Activated naive CD8-positive, alpha-beta T cell treated with anti-CD3 and anti-CD28 coated beads, Interleukin-2, amount 50 U/mL, for 24 hours (primary cell): Measurements from ENCODE around the gene RASA3.

ENCODE experiments used
- ATAC-seq: fragments of 150-1000 bp; cut with Tn5 transposase; one replicate; pipeline ENCODE4 v1.10.0; 2021
- DNase-seq: peaks from one replicate; pipeline ENCODE4 v3.0.0; 2021
- H3K27ac Mint-ChIP-seq: one replicate; pipeline ENCODE4 v1.8.0; 2021; ENCODE audit warnings: mild to moderate bottlenecking, mixed read lengths
- H3K27me3 Mint-ChIP-seq: one replicate; pipeline ENCODE4 v1.8.0; 2021; ENCODE audit warnings: mixed read lengths
- H3K36me3 Mint-ChIP-seq: one replicate; pipeline ENCODE4 v1.8.0; 2021; ENCODE audit warnings: low read depth, mixed read lengths
- H3K4me1 Mint-ChIP-seq: one replicate; pipeline ENCODE4 v1.8.0; 2021; ENCODE audit warnings: mixed read lengths
- H3K4me3 Mint-ChIP-seq: one replicate; pipeline ENCODE4 v1.8.0; 2021; ENCODE audit warnings: mild to moderate bottlenecking, moderate library complexity, mixed read lengths
- H3K9me3 Mint-ChIP-seq: one replicate; pipeline ENCODE4 v1.8.0; 2021; ENCODE audit warnings: mixed read lengths

Gene RASA3

DNA sequence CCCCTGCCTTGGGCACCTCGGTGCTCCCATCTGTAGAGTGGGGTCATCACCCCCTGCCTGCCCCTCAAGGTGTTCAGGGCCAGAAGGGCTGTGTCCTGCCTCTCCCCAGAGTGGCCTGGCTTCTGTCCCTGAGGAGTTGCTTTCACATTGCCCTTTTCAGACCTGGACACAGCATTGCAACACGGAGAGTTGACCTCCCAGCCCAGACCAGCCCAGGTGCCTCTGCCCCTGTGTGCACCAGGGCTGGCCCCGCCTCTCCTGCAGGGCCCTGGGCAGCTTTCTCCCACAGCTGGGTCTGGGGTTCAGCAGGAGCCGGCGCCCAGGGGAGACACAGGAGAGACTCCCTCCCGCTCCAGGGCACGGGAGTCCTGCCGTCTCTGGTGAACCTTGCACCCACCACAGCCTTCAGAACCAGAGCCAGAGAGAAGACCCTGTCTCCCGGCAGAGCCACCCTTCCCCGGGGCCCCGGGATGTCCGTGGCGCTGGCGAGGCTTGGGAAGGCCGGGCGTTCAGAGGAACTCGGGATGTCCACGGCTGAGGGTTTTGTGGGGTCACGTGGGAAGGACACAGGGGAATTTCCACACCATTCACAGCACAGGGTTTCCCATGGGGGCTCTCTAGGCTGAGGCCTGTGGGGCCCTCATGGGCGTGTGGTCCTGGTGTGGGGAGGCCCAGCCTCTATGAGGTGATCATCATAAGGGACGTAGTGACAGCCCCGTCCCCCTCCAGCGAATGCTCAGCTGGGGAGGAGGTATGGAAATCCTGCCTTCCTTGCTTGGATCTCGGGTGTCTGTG lies 181.8 kb downstream of the RASA3 start:
- ATAC-seq (peak; percentile 17), DNase-seq (no peak)
- Mint-ChIP-seq H3K36me3 (peaks cover 4% of the 10 kb centered on the region), H3K9me3 (no peaks in the 10 kb centered on the region), H3K4me1 (peaks cover 4% of the 10 kb centered on the region), H3K4me3 (no peak overlapping the region), H3K27ac (no peak overlapping the region), H3K27me3 (no peaks in the 10 kb centered on the region)

DNA sequence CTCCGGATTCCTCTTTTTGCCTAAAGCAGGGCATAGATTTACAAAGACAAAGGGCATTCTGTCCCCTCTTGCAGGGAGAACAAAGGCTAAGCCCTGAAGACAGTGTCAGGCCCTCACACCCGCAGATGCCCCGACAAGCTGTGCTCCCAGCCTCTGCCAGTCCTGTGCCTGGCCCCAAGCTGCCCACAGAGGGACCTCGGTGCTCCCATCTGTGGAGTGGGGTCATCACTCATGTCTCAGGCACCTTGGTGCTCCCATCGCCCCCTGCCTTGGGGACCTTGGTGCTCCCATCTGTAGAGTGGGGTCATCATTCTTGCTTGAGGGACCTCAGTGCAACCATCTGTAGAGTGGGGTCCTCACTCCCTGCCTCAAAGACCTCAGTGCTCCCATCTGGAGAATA lies 182.9 kb downstream of the RASA3 start:
- H3K4me1 Mint-ChIP-seq = peaks cover 4% of the 10 kb centered on the region
- DNase-seq (no peak), ATAC-seq (no peak)
- H3K4me3 Mint-ChIP-seq = no peak overlapping the region
- no peak overlapping the region for H3K27ac Mint-ChIP-seq
- no peaks in the 10 kb centered on the region for H3K27me3 Mint-ChIP-seq
- H3K9me3 Mint-ChIP-seq = no peaks in the 10 kb centered on the region
- peaks cover under 1% of the 10 kb centered on the region for H3K36me3 Mint-ChIP-seq

DNA sequence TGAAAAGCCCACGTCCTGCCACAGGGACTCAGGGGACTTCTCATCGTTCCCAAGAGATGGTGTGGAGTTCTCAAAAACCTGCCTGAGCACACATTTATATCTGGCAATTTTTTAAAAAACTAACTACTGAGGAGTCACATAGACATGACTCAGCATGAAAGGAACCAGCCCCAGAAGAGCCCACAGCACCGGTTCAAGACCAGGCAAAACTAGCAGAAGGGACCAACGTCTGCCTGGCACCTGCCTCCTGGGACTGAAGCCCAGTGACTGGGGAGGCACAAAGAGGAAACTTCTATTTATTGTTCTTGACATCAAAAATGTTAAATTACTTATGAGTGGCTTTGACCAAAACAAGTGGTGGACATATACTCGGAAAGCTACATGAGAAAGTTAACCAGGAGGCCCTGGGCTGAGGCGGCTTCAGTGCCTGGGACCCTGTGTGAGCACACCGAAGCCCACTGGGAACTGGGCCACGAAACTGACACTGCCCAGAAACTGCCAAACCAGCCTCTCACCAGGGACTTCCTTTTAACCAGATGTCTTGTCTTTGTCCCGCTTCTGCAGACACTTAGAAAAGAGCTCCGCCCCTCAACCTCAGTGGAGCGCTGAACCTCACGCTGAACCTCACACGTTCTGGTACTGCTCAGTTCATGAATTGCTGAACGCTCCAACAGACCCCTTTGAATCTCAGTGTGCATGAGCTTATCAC lies 184.2 kb downstream of the RASA3 start:
- no peak for DNase-seq
- Mint-ChIP-seq H3K4me1 (peaks cover 4% of the 10 kb centered on the region), H3K4me3 (no peak overlapping the region), H3K27me3 (no peaks in the 10 kb centered on the region), H3K36me3 (no peaks in the 10 kb centered on the region), H3K27ac (no peak overlapping the region), H3K9me3 (no peaks in the 10 kb centered on the region)
- no peak for ATAC-seq

DNA sequence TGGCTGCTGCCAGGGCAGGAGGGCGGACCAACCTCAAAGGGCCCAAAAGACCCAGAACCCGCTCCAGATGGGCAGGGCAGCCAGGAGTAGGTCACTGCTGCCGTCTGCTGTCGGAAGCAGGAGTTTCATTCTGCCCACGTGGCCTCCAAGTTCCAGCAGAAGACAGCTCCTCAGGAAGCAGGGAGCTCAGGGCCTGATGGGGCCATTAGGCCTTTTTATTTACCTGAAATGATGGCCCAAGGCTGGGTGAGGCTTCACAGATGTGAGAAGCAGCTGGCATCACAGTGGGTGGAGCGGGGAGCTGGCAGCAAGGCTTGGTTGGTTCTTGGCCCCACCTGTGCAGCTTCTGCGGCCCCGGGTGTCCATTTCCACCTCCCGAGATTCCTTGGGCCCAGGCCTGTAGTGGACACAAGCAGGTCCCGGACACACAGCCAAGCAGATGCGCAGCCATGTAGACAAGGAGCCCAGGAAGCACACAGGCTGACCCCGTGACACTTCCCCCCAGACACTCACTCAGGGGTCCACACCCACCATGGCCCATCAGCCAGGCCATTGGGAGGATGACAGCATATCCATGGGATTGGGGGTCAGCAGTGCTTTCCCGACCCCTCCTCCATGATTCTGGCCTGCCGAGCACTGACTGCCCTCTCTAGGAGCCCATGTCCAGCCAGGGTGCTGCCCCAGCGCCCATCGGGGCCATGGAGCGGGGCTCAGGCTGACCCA lies 185.0 kb downstream of the RASA3 start:
- Mint-ChIP-seq H3K27ac (no peak overlapping the region), H3K4me3 (no peak overlapping the region), H3K36me3 (no peaks in the 10 kb centered on the region), H3K9me3 (no peaks in the 10 kb centered on the region), H3K27me3 (no peaks in the 10 kb centered on the region), H3K4me1 (peaks cover 4% of the 10 kb centered on the region)
- ATAC-seq = no peak
- DNase-seq = no peak

DNA sequence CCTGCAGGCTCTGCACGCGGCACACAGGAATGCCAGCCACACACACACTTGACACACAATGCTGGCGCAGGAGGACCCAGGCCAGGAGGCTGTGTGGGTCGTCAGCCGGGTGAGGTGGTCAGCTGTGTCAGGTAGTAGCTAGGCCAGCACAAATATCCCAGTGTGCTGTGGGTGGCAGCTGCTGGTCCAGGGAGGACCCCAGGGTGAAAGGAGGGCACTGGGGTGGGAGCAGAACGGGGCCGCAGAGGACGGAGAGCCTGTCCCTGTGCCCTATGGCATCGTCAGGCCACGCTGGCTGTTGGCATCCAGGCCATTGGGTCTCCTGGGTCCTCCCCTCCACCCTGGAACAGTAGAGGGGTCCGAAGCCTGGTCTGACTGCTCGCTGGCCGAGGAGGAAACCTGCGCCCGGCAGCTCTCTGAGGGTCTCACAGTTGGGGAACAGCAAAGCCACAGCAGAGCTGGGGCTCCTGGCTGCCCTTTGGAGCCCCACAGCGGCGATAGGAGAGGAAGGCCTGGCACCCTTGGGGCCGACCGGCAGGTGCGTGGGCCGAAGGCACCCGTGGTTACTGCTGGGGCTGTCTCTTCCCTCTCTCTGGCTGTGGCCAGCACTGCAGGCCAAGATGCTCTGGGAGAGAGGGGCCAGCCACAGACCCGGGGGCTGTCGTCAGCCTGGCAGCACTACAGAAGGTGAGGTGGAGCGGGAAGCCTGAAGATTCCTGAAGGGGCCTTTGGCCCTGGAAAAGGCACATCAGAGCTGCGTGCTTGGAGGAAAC lies 185.8 kb downstream of the RASA3 start:
- ATAC-seq (no peak), DNase-seq (no peak)
- Mint-ChIP-seq H3K4me1 (peaks cover 4% of the 10 kb centered on the region), H3K4me3 (no peak overlapping the region), H3K27me3 (no peaks in the 10 kb centered on the region), H3K27ac (no peak overlapping the region), H3K9me3 (no peaks in the 10 kb centered on the region), H3K36me3 (no peaks in the 10 kb centered on the region)

DNA sequence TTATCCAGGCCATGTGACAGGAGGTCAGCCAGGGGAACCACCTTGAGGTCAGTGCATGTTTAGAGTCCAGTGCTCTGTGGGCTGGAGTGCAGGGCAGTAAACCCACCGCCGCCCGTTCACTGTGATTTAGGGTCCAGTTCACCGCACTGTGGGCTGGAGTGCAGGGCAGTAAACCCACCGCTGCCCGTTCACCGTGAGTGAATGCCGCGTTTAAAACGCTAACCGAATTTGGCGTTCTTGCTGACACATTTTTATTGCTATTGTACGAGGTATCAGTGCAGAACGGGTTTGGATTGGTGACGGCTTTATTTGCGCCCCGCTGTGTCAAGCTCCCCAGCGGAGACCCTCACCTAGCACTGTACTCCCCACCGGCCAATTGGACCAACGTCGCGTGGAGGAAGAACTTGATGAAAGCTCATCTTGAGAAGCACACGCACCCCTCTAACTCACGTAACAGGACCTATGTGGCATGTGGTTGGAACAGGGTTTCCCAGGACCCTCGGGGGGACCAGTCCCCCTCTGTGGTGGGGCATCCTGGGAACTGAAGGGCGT lies 186.5 kb downstream of the RASA3 start:
- Mint-ChIP-seq H3K4me1 (peaks cover 4% of the 10 kb centered on the region), H3K36me3 (no peaks in the 10 kb centered on the region), H3K27ac (no peak overlapping the region), H3K9me3 (no peaks in the 10 kb centered on the region), H3K4me3 (no peak overlapping the region), H3K27me3 (no peaks in the 10 kb centered on the region)
- ATAC-seq (no peak), DNase-seq (no peak)

DNA sequence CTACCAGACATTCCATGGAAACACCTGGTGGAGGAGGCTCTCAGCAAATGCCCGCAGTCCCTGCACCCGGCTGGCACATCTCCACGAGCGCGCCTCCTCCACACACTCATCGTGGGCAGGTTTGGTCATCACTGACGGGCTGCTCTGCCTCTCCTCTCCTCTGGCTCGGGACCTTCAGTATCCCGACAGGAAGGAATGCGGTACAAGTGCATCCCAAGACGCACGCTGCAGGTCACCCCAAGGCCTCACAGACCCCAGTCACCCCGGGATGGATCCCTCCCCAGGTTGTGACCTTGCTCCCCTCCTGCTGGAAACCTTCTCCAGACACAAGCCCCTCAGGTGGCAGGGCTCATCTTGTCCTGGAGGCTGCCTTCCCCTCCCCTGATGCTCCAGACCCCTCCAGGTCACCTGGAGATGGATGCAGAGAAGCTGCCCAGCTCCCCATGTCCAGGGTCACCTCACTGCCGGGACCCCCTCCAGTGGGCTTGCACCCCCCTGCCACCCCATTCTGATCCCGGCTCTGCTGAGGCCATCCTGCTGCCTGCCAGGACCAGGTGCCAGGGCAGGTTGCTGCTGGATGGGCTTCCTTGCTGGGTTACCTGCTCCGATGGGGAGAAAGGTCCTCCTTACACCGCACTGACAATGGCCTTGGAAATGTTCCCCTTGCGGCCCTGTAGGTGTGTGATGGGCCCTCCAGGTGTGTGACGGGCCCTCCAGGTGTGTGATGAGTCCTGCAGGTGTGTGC lies 188.4 kb downstream of the RASA3 start:
- DNase-seq = no peak
- Mint-ChIP-seq H3K27ac (no peak overlapping the region), H3K9me3 (no peaks in the 10 kb centered on the region), H3K4me3 (no peak overlapping the region), H3K4me1 (peaks cover 4% of the 10 kb centered on the region), H3K36me3 (no peaks in the 10 kb centered on the region), H3K27me3 (no peaks in the 10 kb centered on the region)
- peak; percentile 22 for ATAC-seq

DNA sequence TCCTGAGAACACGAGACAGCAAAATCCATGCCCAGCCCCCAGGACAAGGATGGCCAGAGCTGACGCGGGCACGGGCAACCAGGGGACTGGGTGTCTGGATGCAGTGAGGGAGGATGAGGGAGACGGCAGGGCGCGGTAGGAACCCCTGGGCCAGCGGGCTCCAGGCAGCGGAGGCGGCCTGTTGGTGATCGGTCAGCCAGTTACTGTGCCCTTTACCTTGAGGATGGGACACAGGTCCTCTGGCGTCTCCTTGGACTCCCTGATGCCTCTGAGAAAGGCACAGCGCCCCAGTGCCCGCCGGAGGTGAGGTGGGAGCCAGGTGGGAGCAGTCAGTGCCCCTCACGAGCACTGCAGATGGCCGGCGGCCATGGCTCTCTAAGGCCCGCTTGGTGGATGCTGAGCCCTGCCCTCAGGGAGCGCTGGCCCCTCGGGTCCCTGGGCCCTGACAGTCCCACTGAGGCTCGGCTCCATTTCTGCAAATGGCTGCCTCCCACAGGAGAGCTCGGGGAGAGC lies 189.8 kb downstream of the RASA3 start:
- Mint-ChIP-seq H3K4me3 (no peak overlapping the region), H3K36me3 (no peaks in the 10 kb centered on the region), H3K27ac (no peak overlapping the region), H3K9me3 (no peaks in the 10 kb centered on the region), H3K27me3 (no peaks in the 10 kb centered on the region), H3K4me1 (no peaks in the 10 kb centered on the region)
- ATAC-seq (no peak), DNase-seq (no peak)

DNA sequence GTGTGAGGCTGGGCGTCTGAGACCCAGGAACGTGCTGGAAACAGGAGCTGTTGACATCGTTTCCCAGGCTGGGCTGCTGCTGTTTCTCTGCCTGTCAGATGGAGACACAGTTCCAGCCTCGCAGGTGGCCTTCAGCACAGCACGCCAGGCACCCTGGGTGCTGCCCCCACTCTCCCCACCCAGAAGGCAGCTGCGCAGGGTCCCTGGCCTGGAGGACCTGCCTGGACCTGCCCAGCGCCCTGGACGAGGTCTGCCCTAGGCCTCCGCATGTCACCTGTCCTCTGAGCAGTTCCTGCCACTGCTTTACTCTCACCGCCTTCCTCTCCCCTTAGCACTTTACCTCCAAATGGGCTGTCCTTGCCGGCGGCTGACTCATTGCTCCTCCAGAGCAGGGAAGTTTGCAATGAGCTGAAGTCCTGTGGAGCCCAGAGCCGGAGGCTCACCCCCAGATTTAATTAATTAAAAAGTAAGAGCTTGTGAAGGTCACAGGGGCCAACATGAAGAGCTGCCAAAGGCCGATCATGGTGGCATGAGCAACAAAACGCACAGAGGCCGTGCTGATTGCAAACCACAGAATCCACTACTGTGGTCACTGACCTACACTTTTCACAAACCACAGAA lies 190.7 kb downstream of the RASA3 start:
- peaks cover 2% of the 10 kb centered on the region for H3K27me3 Mint-ChIP-seq
- no peak overlapping the region for H3K27ac Mint-ChIP-seq
- H3K4me1 Mint-ChIP-seq = no peaks in the 10 kb centered on the region
- peak; percentile 16 for ATAC-seq
- no peak for DNase-seq
- H3K4me3 Mint-ChIP-seq = no peak overlapping the region
- no peaks in the 10 kb centered on the region for H3K9me3 Mint-ChIP-seq
- H3K36me3 Mint-ChIP-seq = no peaks in the 10 kb centered on the region

DNA sequence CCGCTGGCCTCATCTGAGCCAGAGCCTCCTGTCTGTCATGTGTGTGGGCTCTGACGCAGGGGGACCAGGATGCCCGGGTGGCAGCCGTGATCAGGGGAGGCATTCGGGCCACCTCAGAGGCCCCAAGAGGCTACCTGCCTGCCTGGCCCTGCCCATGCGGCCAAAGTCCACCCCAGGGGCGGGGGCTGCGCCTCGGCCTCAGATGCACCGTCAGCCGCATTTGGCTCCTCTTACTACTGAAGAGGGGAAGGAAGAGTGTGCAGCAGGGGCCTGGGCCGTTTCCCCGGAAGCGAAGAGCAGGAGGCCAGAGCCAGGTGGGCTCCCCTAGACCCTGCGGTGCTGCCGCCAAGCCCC lies 192.5 kb downstream of the RASA3 start:
- DNase-seq (no peak), ATAC-seq (no peak)
- Mint-ChIP-seq H3K9me3 (no peaks in the 10 kb centered on the region), H3K4me3 (no peak overlapping the region), H3K27me3 (peaks cover 5% of the 10 kb centered on the region), H3K4me1 (no peaks in the 10 kb centered on the region), H3K36me3 (no peaks in the 10 kb centered on the region), H3K27ac (no peak overlapping the region)

DNA sequence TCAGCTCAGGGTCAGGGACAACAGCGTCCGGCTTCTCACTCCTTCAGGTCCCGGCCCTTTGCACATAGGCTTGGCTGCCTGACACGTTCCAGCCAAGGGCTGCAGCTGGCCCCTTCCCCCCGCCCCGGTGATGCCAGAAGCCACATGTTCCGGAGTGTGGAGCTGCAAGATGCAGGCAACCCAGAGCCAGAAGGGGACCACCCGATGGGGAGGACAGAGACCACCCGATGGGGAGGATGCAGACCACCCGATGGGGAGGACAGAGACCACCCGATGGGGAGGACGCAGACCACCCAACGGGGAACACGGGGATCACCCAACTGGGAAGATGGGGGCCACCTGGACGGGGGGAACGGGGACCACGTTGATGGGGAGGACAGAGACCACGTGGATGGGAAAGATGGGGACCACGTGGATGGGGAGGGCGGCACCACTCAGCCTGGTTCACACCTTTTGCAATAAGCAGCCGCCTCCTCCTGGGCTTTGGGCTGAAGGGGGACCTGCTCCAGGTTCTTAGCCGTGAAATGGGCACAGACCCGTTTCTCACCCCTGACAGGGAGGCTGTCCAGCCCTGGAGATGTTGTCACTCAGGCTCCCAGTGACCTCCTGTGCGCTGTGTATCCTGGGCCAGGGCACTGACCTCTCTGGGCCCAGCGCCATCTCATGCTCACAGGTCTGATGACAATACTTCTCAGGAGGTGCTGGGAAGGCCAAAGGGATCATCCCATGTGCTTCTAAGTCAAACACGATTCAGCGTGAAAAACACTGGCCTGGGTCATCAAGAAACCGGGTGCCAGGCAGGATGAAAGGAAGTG lies 193.1 kb downstream of the RASA3 start:
- Mint-ChIP-seq H3K27ac (no peak overlapping the region), H3K9me3 (no peaks in the 10 kb centered on the region), H3K36me3 (no peaks in the 10 kb centered on the region), H3K4me3 (no peak overlapping the region), H3K4me1 (no peaks in the 10 kb centered on the region), H3K27me3 (peaks cover 5% of the 10 kb centered on the region)
- ATAC-seq (no peak), DNase-seq (no peak)

DNA sequence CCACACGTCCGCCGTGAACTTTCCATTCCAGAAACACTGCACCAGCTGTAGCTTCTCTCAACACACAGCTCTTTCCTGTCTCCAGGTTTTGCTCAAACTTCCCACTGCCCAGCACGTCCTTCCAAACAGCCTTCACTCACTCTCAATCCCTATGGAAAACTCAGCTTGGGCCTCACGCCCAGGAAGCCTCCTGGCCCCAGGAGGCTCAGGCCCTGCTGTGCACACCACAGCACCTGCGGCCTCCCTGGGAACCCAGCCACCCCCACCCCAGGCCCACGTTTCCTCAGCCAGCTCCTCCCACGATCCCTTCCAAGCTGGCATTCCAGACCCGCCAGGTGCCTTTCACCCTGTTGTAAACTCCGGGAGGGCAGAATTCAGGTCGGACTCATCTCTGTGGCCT lies 193.7 kb downstream of the RASA3 start:
- no peaks in the 10 kb centered on the region for H3K4me1 Mint-ChIP-seq
- H3K4me3 Mint-ChIP-seq = no peak overlapping the region
- no peak for ATAC-seq
- DNase-seq = no peak
- H3K9me3 Mint-ChIP-seq = no peaks in the 10 kb centered on the region
- H3K27me3 Mint-ChIP-seq = peaks cover 5% of the 10 kb centered on the region
- no peaks in the 10 kb centered on the region for H3K36me3 Mint-ChIP-seq
- H3K27ac Mint-ChIP-seq = no peak overlapping the region

DNA sequence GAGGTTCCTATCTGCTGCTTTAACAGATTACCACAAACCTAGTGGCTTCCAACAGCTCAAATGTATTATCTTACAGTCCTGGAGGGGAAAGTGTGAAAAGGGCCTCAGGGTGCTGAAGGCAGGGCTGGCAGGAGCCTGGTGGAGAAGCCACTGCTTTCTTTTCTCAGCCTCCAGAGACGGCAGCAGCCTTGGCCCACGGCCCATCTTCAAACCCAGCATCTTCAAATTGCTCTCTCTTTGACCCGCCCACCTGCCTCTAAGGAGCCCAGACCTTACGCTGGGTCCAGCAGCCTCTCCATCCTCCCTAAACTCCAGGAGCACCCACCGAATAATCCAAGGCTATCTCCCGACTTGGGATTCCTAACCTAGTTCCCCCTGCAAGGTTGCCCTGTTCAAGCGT lies 194.2 kb downstream of the RASA3 start:
- no peaks in the 10 kb centered on the region for H3K36me3 Mint-ChIP-seq
- no peaks in the 10 kb centered on the region for H3K9me3 Mint-ChIP-seq
- no peak for ATAC-seq
- no peak overlapping the region for H3K27ac Mint-ChIP-seq
- peaks cover 8% of the 10 kb centered on the region for H3K27me3 Mint-ChIP-seq
- no peak overlapping the region for H3K4me3 Mint-ChIP-seq
- no peaks in the 10 kb centered on the region for H3K4me1 Mint-ChIP-seq
- no peak for DNase-seq
